Mesendoderm (in vitro differentiated cells): ENCODE measurements around the gene OR6K2.

Source experiments
- DNase-seq: peaks from one replicate; pipeline ENCODE4 v3.0.0; 2013
- H2AK5ac ChIP-seq: 2 replicates; pipeline ENCODE4 v1.6.1; 2013; ENCODE audit warnings: low read length, inconsistent platforms
- H2BK120ac ChIP-seq: 2 replicates; pipeline ENCODE4 v1.6.1; 2013; ENCODE audit warnings: low read depth, mild to moderate bottlenecking, low read length, moderate library complexity, mixed read lengths
- H2BK15ac ChIP-seq: replicated peaks from 2 replicates; pipeline ENCODE4 v1.6.1; 2013; ENCODE audit warnings: low read depth, mild to moderate bottlenecking, moderate library complexity
- H2BK5ac ChIP-seq: 2 replicates; pipeline ENCODE4 v1.6.1; 2013; ENCODE audit warnings: low read length, inconsistent platforms
- H3K18ac ChIP-seq: 2 replicates; pipeline ENCODE4 v1.6.1; 2013; ENCODE audit warnings: mild to moderate bottlenecking, low read length, mixed read lengths
- H3K23ac ChIP-seq: one replicate; pipeline ENCODE4 v1.6.1; 2013; ENCODE audit warnings: low read length
- H3K27ac ChIP-seq: 2 replicates; pipeline ENCODE4 v1.5.1; 2013; ENCODE audit warnings: low read depth, mild to moderate bottlenecking, inconsistent platforms, low read length, moderate library complexity
- H3K27me3 ChIP-seq: 2 replicates; pipeline ENCODE4 v1.6.1; 2013; ENCODE audit warnings: low read length, control low read depth, mild to moderate bottlenecking, inconsistent platforms; ENCODE audit not compliant: insufficient read depth, poor library complexity
- H3K36me3 ChIP-seq: 2 replicates; pipeline ENCODE4 v1.6.1; 2013; ENCODE audit warnings: low read length, inconsistent platforms; ENCODE audit not compliant: control insufficient read depth, insufficient read depth
- H3K4ac ChIP-seq: one replicate; pipeline ENCODE4 v1.6.1; 2013; ENCODE audit warnings: low read depth, mild to moderate bottlenecking, low read length, moderate library complexity
- H3K4me1 ChIP-seq: 2 replicates; pipeline ENCODE4 v1.6.1; 2013; ENCODE audit warnings: low read depth, low read length, inconsistent platforms; ENCODE audit not compliant: control insufficient read depth
- H3K4me2 ChIP-seq: 2 replicates; pipeline ENCODE4 v1.6.1; 2013; ENCODE audit warnings: low read length
- H3K4me3 ChIP-seq: 2 replicates; pipeline ENCODE4 v1.5.1; 2013; ENCODE audit warnings: mild to moderate bottlenecking, low read length
- H3K56ac ChIP-seq: one replicate; pipeline ENCODE4 v1.6.1; 2013; ENCODE audit warnings: low read length
- H3K79me1 ChIP-seq: 2 replicates; pipeline ENCODE4 v1.6.1; 2013; ENCODE audit warnings: low read length, inconsistent platforms
- H3K79me2 ChIP-seq: 2 replicates; pipeline ENCODE4 v1.6.1; 2013; ENCODE audit warnings: mild to moderate bottlenecking, low read length; ENCODE audit not compliant: control insufficient read depth, insufficient read depth
- H3K9ac ChIP-seq: 2 replicates; pipeline ENCODE4 v1.6.1; 2013; ENCODE audit warnings: low read length, inconsistent platforms
- H4K5ac ChIP-seq: one replicate; pipeline ENCODE4 v1.6.1; 2013; ENCODE audit warnings: low read length
- H4K8ac ChIP-seq: one replicate; pipeline ENCODE4 v1.6.1; 2013; ENCODE audit warnings: low read depth, mild to moderate bottlenecking, control low read depth, low read length, moderate library complexity
- WGBS: extraction: QIAGEN DNeasy Blood & Tissue Kit; methylation state at CpG from one replicate; pipeline ENCODE4 v1.1.7; 2013; ENCODE audit warnings: low lambda C conversion rate, missing lambda C conversion rate; ENCODE audit not compliant: insufficient coverage; ENCODE audit errors: extremely low coverage; 5-methylcytosine and 5-hydroxymethylcytosine counted together

Gene OR6K2

GRCh38 chr1:158681606-158682005, 18.8 kb downstream of the OR6K2 start:
- Histone ChIP-seq H3K4me1 (no peaks in the 10 kb centered on the region), H3K79me1 (no peaks in the 10 kb centered on the region), H3K36me3 (no peaks in the 10 kb centered on the region), H3K4me2 (no peak overlapping the region), H3K23ac (no peak overlapping the region), H3K56ac (no peak overlapping the region), H3K79me2 (no peaks in the 10 kb centered on the region), H4K8ac (no peak overlapping the region), H4K5ac (no peak overlapping the region), H2AK5ac (no peak overlapping the region), H3K4me3 (no peak overlapping the region), H2BK120ac (no peak overlapping the region), H3K27ac (no peak overlapping the region), H3K27me3 (no peaks in the 10 kb centered on the region), H2BK5ac (no peak overlapping the region), H3K18ac (no peak overlapping the region), H3K4ac (no peak overlapping the region), H3K9ac (no peak overlapping the region), H2BK15ac (no peak overlapping the region)
- no CpG with 5 or more reads among the region's 2 CpGs for WGBS
- no peak for DNase-seq

- Histone ChIP-seq H3K23ac (no peak overlapping the region), H3K4ac (no peak overlapping the region), H3K27ac (no peak overlapping the region), H3K4me3 (no peak overlapping the region), H3K56ac (no peak overlapping the region), H2BK5ac (no peak overlapping the region), H4K8ac (no peak overlapping the region), H3K36me3 (no peaks in the 10 kb centered on the region), H3K18ac (no peak overlapping the region), H3K4me2 (no peak overlapping the region), H3K4me1 (no peaks in the 10 kb centered on the region), H3K79me2 (no peaks in the 10 kb centered on the region), H3K79me1 (no peaks in the 10 kb centered on the region), H4K5ac (no peak overlapping the region), H3K9ac (no peak overlapping the region), H2AK5ac (no peak overlapping the region), H2BK15ac (no peak overlapping the region), H2BK120ac (no peak overlapping the region), H3K27me3 (no peaks in the 10 kb centered on the region)
- no CpG with 5 or more reads among the region's 1 CpG for WGBS
- no peak for DNase-seq
Measured at GRCh38 chr1:158679289-158679688, 21.2 kb downstream of the OR6K2 start.

GRCh38 chr1:158675563-158676323, 24.7 kb downstream of the OR6K2 start:
- no peak overlapping the region for H3K9ac ChIP-seq
- no peak overlapping the region for H2AK5ac ChIP-seq
- no peak overlapping the region for H2BK120ac ChIP-seq
- no peak for DNase-seq
- H3K36me3 ChIP-seq = no peaks in the 10 kb centered on the region
- no peak overlapping the region for H3K23ac ChIP-seq
- H3K18ac ChIP-seq = no peak overlapping the region
- no peaks in the 10 kb centered on the region for H3K79me1 ChIP-seq
- H2BK5ac ChIP-seq = no peak overlapping the region
- no peaks in the 10 kb centered on the region for H3K4me1 ChIP-seq
- no peak overlapping the region for H3K56ac ChIP-seq
- no peak overlapping the region for H4K8ac ChIP-seq
- H4K5ac ChIP-seq = no peak overlapping the region
- H3K4me3 ChIP-seq = no peak overlapping the region
- H3K4ac ChIP-seq = no peak overlapping the region
- no peak overlapping the region for H2BK15ac ChIP-seq
- H3K27ac ChIP-seq = no peak overlapping the region
- no peaks in the 10 kb centered on the region for H3K79me2 ChIP-seq
- no peaks in the 10 kb centered on the region for H3K27me3 ChIP-seq
- no CpG with 5 or more reads among the region's 4 CpGs for WGBS
- no peak overlapping the region for H3K4me2 ChIP-seq

- H2AK5ac ChIP-seq = no peak overlapping the region
- no CpG with 5 or more reads among the region's 7 CpGs for WGBS
- no peaks in the 10 kb centered on the region for H3K79me2 ChIP-seq
- DNase-seq = no peak
- H2BK5ac ChIP-seq = no peak overlapping the region
- no peak overlapping the region for H3K23ac ChIP-seq
- H4K8ac ChIP-seq = no peak overlapping the region
- no peak overlapping the region for H4K5ac ChIP-seq
- no peak overlapping the region for H3K9ac ChIP-seq
- no peak overlapping the region for H2BK120ac ChIP-seq
- H3K56ac ChIP-seq = no peak overlapping the region
- H2BK15ac ChIP-seq = no peak overlapping the region
- H3K27ac ChIP-seq = no peak overlapping the region
- no peak overlapping the region for H3K4ac ChIP-seq
- H3K18ac ChIP-seq = no peak overlapping the region
- no peaks in the 10 kb centered on the region for H3K27me3 ChIP-seq
- H3K36me3 ChIP-seq = no peaks in the 10 kb centered on the region
- H3K79me1 ChIP-seq = no peaks in the 10 kb centered on the region
- no peaks in the 10 kb centered on the region for H3K4me1 ChIP-seq
- no peak overlapping the region for H3K4me3 ChIP-seq
- no peak overlapping the region for H3K4me2 ChIP-seq
Measured at GRCh38 chr1:158674302-158674701, 26.1 kb downstream of the OR6K2 start.

GRCh38 chr1:158666037-158666436, 34.4 kb downstream of the OR6K2 start:
- no peak for DNase-seq
- H3K4me2 ChIP-seq = no peak overlapping the region
- H3K9ac ChIP-seq = no peak overlapping the region
- H2BK5ac ChIP-seq = no peak overlapping the region
- H3K23ac ChIP-seq = no peak overlapping the region
- no peak overlapping the region for H2BK15ac ChIP-seq
- no CpG with 5 or more reads among the region's 8 CpGs for WGBS
- H3K4me1 ChIP-seq = no peaks in the 10 kb centered on the region
- H2AK5ac ChIP-seq = no peak overlapping the region
- H2BK120ac ChIP-seq = no peak overlapping the region
- no peak overlapping the region for H3K56ac ChIP-seq
- no peak overlapping the region for H3K27ac ChIP-seq
- no peaks in the 10 kb centered on the region for H3K79me1 ChIP-seq
- H3K79me2 ChIP-seq = no peaks in the 10 kb centered on the region
- H3K4me3 ChIP-seq = no peak overlapping the region
- no peak overlapping the region for H3K4ac ChIP-seq
- H3K18ac ChIP-seq = no peak overlapping the region
- no peaks in the 10 kb centered on the region for H3K27me3 ChIP-seq
- no peaks in the 10 kb centered on the region for H3K36me3 ChIP-seq
- H4K8ac ChIP-seq = no peak overlapping the region
- H4K5ac ChIP-seq = no peak overlapping the region

GRCh38 chr1:158654571-158654970, 45.9 kb downstream of the OR6K2 start:
- no peaks in the 10 kb centered on the region for H3K27me3 ChIP-seq
- no peak overlapping the region for H3K9ac ChIP-seq
- WGBS = no CpG with 5 or more reads among the region's 6 CpGs
- no peak overlapping the region for H3K18ac ChIP-seq
- no peak overlapping the region for H3K4me3 ChIP-seq
- H3K23ac ChIP-seq = no peak overlapping the region
- no peak overlapping the region for H2AK5ac ChIP-seq
- no peaks in the 10 kb centered on the region for H3K79me1 ChIP-seq
- no peak overlapping the region for H3K56ac ChIP-seq
- no peak overlapping the region for H3K4ac ChIP-seq
- H2BK5ac ChIP-seq = no peak overlapping the region
- no peak overlapping the region for H2BK15ac ChIP-seq
- H4K5ac ChIP-seq = no peak overlapping the region
- no peak for DNase-seq
- no peak overlapping the region for H3K4me2 ChIP-seq
- no peaks in the 10 kb centered on the region for H3K36me3 ChIP-seq
- no peak overlapping the region for H3K27ac ChIP-seq
- H4K8ac ChIP-seq = no peak overlapping the region
- no peaks in the 10 kb centered on the region for H3K79me2 ChIP-seq
- no peaks in the 10 kb centered on the region for H3K4me1 ChIP-seq
- no peak overlapping the region for H2BK120ac ChIP-seq
